ENCODE results near the gene C6orf132.

GRCh38 chr6:42088101-42088591 is 54.3 kb downstream of the C6orf132 start:
- TF ChIP-seq EZH2 (IDR thresholded peaks at IDR 0.05; ENCODE audit: insufficient read depth, poor library complexity, severe bottlenecking) = no peak
- TF ChIP-seq EZH2phosphoT487 (IDR thresholded peaks at IDR 0.05; ENCODE audit: insufficient read depth, low read depth) = no peak

Measured in GM23248 (cell line).